Activated T-helper 17 cell treated with anti-CD3 and anti-CD28 coated beads, Interleukin-2, amount 50 U/mL, for 72 hours (primary cell): Measurements from ENCODE around the gene ZNRF3. TPM values are rescaled to one million over a fixed set of nuclear protein-coding genes. Genes with fewer than 3 reads are reported as not detected.

Experiments used
- ATAC-seq: fragments of 150-1000 bp; cut with Tn5 transposase; replicated peaks from 2 replicates; pipeline ENCODE4 v1.10.0; 2021; ENCODE audit warnings: mild to moderate bottlenecking, moderate library complexity
- H3K27ac Mint-ChIP-seq: one replicate; pipeline ENCODE4 v1.8.0; 2022; ENCODE audit warnings: mixed read lengths
- H3K27me3 Mint-ChIP-seq: one replicate; pipeline ENCODE4 v1.8.0; 2022; ENCODE audit warnings: mixed read lengths
- H3K36me3 Mint-ChIP-seq: one replicate; pipeline ENCODE4 v1.8.0; 2022; ENCODE audit warnings: low read depth, mild to moderate bottlenecking, mixed read lengths
- H3K4me1 Mint-ChIP-seq: one replicate; pipeline ENCODE4 v1.8.0; 2022; ENCODE audit warnings: mixed read lengths
- H3K4me3 Mint-ChIP-seq: one replicate; pipeline ENCODE4 v1.8.0; 2022; ENCODE audit warnings: mild to moderate bottlenecking, mixed read lengths
- H3K9me3 Mint-ChIP-seq: one replicate; pipeline ENCODE4 v1.8.0; 2022; ENCODE audit warnings: mixed read lengths
- total RNA-seq, 2 donors: library from RNA; stranded (reverse); gene quantifications; one replicate each; pipeline ENCODE4 v1.2.3, GENCODE V29; 2022

ZNRF3 gene
- total RNA-seq, 2 donors from 2014 or later = 0.26 to 0.43 TPM

DNA sequence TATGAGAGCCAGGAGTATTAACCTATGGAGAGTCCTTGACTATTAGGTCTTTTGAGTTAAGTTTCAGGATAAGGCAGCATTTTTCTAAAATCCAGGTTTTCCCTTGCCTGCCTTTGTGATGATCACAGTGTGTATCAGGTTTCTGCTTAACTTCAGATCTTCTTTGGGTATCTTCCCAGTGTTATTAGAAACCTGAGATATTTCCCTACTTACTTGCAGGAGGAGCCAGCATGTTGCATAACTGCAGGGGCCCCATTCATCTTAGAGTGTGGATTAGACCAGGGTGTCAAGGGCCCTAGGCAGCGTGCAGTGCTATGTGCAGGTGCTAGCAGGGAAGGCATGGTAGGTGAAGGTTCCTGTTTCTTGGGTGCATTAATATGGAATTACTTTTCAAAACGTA, 69.5 kb downstream of the ZNRF3 start:
- no peak overlapping the region for H3K4me3 Mint-ChIP-seq
- peaks cover 11% of the 10 kb centered on the region for H3K4me1 Mint-ChIP-seq
- H3K27ac Mint-ChIP-seq = no peak overlapping the region
- H3K9me3 Mint-ChIP-seq = no peaks in the 10 kb centered on the region
- H3K36me3 Mint-ChIP-seq = peaks cover 6% of the 10 kb centered on the region
- ATAC-seq = no peak
- H3K27me3 Mint-ChIP-seq = peaks cover 56% of the 10 kb centered on the region

DNA sequence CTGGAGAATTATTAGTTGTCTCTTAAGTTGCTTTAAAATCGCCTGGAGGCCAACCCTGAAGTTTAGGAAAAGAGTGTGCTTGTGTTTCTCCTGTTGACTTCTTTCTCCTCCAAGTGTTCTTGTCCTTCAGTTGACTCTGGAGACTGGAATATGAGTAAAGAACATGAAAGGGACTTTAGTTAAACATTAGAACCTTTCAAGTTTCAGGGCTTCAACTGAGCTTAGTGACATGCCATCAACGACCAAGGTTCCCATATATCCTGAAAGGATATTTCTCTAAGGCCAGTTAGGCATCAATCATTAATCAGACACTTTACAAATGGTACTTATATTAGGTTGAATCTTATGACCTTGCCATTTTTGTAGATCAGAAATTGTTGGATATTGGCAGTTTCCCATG, 70.0 kb downstream of the ZNRF3 start:
- no peak for ATAC-seq
- no peaks in the 10 kb centered on the region for H3K9me3 Mint-ChIP-seq
- peaks cover 61% of the 10 kb centered on the region for H3K27me3 Mint-ChIP-seq
- no peak overlapping the region for H3K4me3 Mint-ChIP-seq
- peaks cover 11% of the 10 kb centered on the region for H3K4me1 Mint-ChIP-seq
- H3K27ac Mint-ChIP-seq = no peak overlapping the region
- H3K36me3 Mint-ChIP-seq = peaks cover 6% of the 10 kb centered on the region

DNA sequence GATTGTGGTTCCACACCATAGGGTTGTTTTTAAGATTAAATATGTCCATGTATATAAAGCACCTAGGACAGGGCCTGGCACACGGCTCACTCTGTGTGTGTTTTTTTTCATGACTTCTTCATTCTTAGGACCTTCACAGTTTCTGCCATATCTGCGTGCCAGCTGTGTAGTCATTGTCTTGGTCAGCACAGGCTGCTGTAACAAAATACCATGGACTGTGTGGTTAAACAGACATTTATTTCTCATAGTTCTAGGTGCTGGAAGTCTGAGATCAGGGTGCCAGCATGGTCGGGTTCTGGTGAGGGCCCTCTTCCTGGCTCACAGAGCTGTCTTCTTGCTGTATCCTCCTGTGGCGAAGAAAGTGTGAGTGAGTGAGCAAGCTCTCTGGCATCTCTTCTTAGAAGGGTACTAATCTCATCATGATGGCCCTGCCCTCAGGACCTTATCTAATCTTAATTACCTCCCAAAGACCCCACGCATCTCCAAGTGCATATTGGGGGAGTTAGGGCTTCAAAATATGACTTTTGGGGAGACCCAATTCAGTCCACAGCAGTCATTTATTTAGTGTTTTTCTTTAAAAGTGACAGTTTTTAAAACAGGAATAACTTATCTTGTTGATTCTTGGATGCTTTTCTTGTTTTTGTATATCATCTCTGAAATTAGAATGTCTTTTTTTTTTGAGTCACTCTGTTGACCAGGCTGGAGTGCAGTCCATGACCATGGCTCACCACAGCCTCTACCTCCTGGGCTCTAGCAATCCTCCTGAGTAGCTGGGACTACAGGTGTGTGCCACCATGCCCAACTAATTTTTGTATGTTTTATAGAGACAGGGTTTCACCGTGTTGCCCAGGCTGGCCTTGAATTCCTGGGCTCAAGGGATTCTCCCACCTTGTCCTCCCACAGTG, 70.9 kb downstream of the ZNRF3 start:
- Mint-ChIP-seq H3K27ac (no peak overlapping the region), H3K27me3 (peaks cover 66% of the 10 kb centered on the region), H3K9me3 (no peaks in the 10 kb centered on the region), H3K36me3 (peaks cover 6% of the 10 kb centered on the region), H3K4me1 (peaks cover 11% of the 10 kb centered on the region), H3K4me3 (no peak overlapping the region)
- no peak for ATAC-seq

DNA sequence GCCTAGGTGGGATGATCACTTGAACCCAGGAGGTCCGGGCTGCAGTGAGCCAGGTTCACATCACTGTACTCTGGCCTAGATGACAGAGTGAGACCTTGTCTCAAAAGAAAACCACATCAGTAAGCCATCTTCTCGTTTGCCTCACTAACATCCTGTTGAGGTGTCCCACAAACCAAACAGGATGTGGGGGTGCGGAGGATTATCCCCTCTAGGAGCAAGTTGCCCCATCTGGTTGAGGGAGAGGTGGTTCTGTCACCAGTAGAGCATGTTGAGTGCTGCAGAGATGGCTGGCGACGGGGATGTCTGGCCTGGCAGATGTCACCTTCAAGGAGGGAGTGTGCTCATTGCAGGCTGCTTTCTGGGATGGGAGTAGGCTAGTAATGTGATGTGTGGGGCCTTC, 72.4 kb downstream of the ZNRF3 start:
- Mint-ChIP-seq H3K27ac (peak overlapping the region; percentile 39), H3K4me3 (peak overlapping the region; percentile 38), H3K36me3 (peaks cover 6% of the 10 kb centered on the region), H3K27me3 (peaks cover 70% of the 10 kb centered on the region), H3K4me1 (peaks cover 11% of the 10 kb centered on the region), H3K9me3 (no peaks in the 10 kb centered on the region)
- ATAC-seq = peak; percentile 95

DNA sequence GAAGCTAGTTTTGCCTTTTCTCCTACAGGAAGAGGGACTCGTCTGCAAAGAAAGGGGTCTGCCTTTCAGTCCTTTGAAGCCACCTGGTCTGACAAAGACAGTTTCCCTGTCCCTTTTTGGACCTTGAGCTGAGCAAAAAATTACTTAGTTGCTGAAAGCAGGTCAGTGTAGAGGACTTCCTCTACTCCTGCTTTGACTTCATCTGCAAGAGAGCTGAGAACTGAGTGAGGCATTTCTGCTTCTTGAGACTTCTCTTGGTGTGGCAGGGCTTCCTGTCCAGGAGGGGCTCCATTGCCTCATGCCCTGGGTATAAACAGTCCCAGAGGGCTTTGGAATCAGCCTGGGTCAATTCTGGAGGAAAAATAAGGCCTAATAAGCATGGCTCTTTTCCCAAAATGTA, 73.1 kb downstream of the ZNRF3 start:
- no peaks in the 10 kb centered on the region for H3K9me3 Mint-ChIP-seq
- peaks cover 6% of the 10 kb centered on the region for H3K36me3 Mint-ChIP-seq
- H3K27me3 Mint-ChIP-seq = peaks cover 70% of the 10 kb centered on the region
- peaks cover 11% of the 10 kb centered on the region for H3K4me1 Mint-ChIP-seq
- ATAC-seq = no peak
- no peak overlapping the region for H3K27ac Mint-ChIP-seq
- H3K4me3 Mint-ChIP-seq = no peak overlapping the region

DNA sequence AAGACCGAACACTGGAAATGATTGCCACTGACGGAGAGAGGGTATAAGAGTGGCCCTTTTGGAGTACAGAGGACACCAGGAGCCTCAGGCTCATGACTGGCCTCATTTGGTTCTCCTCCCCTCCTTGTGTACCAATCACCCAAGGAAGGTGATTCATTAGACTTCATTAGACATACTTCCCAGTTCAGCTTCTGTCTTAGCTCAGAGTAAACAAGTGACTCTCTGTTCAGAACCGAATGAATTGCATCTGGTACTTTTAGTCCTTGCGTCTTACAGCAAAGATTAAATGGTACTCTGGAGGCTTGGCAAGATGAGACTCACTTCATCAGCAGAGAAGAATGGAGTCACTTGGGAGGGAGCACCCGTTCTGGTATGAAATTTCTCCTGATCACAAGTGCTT, 75.2 kb downstream of the ZNRF3 start:
- Mint-ChIP-seq H3K36me3 (peaks cover 6% of the 10 kb centered on the region), H3K4me3 (no peak overlapping the region), H3K27me3 (peaks cover 61% of the 10 kb centered on the region), H3K9me3 (no peaks in the 10 kb centered on the region), H3K4me1 (peaks cover 11% of the 10 kb centered on the region), H3K27ac (no peak overlapping the region)
- ATAC-seq = no peak

DNA sequence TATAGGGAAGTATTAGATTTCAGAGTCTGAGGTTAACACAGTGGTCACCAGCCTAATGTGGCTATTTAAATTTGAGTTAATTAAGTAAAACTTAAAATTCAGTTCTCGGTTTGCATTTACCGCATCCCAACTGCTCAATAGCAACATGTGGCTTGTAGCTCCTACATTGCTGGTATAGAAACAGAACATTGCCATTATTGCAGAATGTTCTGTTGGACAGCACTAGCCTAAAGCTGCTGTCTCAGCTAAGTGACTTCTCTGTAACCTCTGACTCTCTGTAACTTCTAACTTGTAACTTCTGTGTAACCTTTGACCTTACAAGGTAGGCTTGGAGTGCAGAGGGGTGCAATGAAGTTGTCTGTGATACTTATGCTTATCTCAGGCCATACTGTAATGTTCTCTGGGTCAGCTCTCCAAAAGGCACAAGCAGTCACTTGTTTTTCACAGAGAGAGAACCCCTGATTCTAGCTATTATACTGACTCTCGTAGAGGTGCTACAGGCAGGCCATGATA, 78.7 kb downstream of the ZNRF3 start:
- H3K27me3 Mint-ChIP-seq = peaks cover 62% of the 10 kb centered on the region
- no peak overlapping the region for H3K27ac Mint-ChIP-seq
- H3K36me3 Mint-ChIP-seq = no peaks in the 10 kb centered on the region
- no peak overlapping the region for H3K4me3 Mint-ChIP-seq
- ATAC-seq = no peak
- H3K9me3 Mint-ChIP-seq = no peaks in the 10 kb centered on the region
- H3K4me1 Mint-ChIP-seq = no peaks in the 10 kb centered on the region

DNA sequence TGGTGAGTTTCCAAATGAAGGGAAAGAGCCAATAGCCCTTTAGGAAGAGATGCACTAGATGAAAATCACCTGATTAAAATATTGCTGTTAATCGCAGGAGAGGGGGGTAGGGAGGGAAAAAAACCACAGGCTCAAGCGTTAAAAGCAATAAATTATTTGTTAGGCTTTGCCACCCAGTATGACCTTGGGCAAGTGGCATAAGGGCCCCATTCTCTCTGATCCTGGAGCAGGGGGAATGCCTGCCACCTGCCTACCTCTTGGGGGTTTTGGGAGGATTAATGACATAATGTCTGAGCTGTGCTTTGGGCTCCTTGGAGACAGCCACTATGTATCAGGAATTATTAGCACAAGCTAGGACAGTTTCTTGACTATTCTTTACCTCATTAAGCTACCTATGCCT, 80.0 kb downstream of the ZNRF3 start:
- Mint-ChIP-seq H3K27ac (no peak overlapping the region), H3K36me3 (no peaks in the 10 kb centered on the region), H3K27me3 (peaks cover 52% of the 10 kb centered on the region), H3K4me3 (no peak overlapping the region), H3K4me1 (no peaks in the 10 kb centered on the region), H3K9me3 (no peaks in the 10 kb centered on the region)
- no peak for ATAC-seq

DNA sequence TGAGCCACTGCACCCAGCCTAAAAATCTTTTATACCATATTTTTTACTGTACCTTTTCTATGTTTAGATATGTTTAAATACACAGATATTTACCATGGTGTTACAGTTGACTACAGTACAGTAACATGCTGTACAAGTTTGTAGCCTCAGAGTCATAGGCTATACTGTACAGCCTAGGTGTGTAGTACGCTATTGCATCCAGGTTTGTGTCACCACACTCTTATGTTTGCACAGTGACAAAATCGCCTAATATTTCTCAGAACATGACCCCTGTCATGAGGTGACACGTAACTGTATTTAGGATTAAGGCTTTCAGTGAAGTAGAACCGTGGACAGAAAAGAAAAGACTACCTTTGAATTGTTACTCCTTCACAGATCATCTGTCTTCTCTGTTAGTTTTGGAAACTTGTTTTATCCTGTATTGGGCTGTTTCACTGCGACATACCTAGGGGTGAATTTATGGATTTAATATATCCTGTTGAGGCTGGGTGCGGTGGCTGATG, 83.8 kb downstream of the ZNRF3 start:
- ATAC-seq = no peak
- no peak overlapping the region for H3K27ac Mint-ChIP-seq
- no peaks in the 10 kb centered on the region for H3K4me1 Mint-ChIP-seq
- H3K9me3 Mint-ChIP-seq = no peaks in the 10 kb centered on the region
- H3K36me3 Mint-ChIP-seq = no peaks in the 10 kb centered on the region
- H3K4me3 Mint-ChIP-seq = no peak overlapping the region
- H3K27me3 Mint-ChIP-seq = peaks cover 35% of the 10 kb centered on the region

DNA sequence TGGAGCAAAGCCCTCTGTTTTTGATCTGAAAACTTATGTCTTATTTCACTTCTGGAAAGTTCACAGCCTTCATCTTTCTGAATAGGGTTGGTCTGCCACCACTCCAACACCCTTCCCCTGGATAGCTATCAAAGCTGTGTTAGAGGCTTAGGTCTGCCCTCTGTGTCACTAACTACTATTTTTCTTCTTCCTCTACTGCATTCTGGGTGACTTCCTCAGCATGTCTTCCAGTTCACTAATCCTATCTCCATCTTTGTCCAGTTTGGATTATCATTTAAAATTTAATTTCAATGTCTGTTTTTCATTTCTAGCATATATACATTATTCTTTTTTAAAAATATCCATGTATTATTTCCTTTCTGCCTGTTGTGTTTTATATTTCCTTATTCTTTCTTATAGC, 84.6 kb downstream of the ZNRF3 start:
- H3K27ac Mint-ChIP-seq = no peak overlapping the region
- H3K27me3 Mint-ChIP-seq = peaks cover 27% of the 10 kb centered on the region
- H3K36me3 Mint-ChIP-seq = no peaks in the 10 kb centered on the region
- H3K4me1 Mint-ChIP-seq = no peaks in the 10 kb centered on the region
- H3K9me3 Mint-ChIP-seq = no peaks in the 10 kb centered on the region
- H3K4me3 Mint-ChIP-seq = no peak overlapping the region
- no peak for ATAC-seq

DNA sequence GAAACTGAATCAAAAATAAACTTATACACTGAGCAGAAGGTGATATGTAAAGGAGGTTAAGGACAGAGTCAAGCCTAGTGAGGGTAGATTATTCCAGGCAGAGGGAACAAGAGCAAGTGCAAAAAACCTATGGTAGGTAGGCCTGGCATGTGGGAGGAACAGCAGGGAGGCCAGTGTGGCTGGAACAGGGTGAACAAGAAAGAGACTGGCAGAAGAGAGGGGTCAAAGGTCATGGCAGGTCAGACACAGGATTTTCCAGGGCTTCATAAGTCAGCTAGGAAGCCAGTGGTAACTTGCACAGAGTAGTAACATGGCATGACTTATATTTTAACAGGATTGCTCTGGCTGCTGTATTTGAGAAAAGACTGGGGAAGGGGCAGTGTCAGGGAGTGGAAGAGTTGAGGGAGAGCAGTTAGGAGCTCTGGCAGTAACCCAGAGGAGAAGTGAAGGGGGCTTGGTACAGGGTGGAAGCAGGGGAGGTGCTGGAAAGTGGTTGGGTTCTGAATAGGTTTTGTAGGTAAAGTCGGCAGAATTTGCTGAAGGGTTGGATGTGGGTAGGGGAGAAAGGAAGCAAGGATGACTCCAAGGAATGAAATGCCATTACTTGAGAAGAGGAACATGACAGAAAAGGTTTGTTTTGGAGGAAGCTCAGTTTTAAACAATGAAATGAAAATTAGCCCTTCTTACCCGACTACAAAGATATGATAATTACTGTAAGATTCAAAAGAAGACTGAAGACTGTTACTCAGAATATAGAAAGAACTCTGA, 86.2 kb downstream of the ZNRF3 start:
- H3K4me1 Mint-ChIP-seq = no peaks in the 10 kb centered on the region
- H3K4me3 Mint-ChIP-seq = no peak overlapping the region
- H3K27me3 Mint-ChIP-seq = peaks cover 19% of the 10 kb centered on the region
- no peak overlapping the region for H3K27ac Mint-ChIP-seq
- no peak for ATAC-seq
- no peaks in the 10 kb centered on the region for H3K36me3 Mint-ChIP-seq
- H3K9me3 Mint-ChIP-seq = no peaks in the 10 kb centered on the region

DNA sequence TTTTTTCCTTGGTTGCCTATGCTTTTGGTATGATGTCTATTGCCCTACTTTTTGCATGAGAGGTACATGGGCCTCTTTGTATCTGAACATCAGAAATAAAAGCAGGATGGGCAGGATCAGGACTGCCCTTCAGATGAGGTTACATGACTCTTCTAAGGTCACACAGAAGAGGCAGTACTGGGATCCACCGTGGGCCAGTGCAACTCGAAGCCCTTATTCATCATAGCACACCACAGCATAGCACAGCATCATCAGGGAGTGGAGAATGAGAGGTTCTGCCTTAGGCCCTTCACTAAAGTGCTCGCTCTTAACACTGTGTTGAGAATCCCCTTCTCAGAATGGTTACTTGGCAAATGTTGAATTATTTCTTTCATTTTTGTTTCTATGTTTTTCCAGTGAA, 90.0 kb downstream of the ZNRF3 start:
- Mint-ChIP-seq H3K36me3 (no peaks in the 10 kb centered on the region), H3K27ac (no peak overlapping the region), H3K4me1 (no peaks in the 10 kb centered on the region), H3K4me3 (no peak overlapping the region), H3K27me3 (peaks cover 23% of the 10 kb centered on the region), H3K9me3 (no peaks in the 10 kb centered on the region)
- no peak for ATAC-seq

DNA sequence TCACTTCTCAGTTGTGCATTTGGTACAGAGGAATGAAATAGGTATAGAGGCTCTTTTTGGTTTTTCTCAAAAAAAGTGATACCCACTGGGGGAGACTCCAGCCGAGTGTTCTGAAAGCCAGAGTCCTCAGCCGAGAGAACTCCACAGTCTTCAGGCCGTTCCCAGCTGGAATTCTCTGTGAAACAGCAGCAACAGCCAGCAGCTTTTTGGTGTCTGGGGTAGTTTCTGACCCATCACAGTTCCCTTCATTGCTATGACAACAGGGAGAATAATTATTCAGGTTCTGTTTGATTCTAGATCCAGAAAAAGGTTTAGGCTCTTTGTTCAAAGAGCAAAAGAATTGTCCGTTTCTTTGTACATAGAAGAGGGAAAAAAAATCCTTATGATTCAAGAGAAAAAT, 93.7 kb downstream of the ZNRF3 start:
- H3K4me1 Mint-ChIP-seq = no peaks in the 10 kb centered on the region
- H3K27me3 Mint-ChIP-seq = peaks cover 27% of the 10 kb centered on the region

DNA sequence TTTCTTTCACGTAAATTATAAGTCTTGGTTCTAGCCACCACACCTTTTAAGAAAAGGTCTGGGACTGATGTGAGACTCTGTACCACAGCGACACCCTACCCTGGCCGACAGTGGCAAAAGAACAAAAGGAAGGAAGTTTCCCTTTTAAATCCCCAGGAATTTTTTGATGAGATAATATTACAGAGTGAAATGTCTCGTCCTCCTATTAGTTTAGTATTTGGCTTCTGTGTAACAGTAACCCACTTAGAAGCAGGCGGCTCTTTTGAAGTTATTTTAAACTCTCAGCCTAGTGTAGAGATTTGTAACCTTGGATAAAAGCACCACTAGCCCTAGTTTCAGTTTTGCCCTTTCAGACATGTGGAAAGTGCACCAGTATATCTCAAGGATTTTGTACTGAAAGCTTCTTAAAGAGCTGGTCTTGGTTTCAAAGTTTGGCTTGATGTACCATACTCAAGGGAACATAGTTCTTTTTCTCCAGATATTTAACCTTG, 94.2 kb downstream of the ZNRF3 start:
- ATAC-seq = no peak
- no peaks in the 10 kb centered on the region for H3K9me3 Mint-ChIP-seq

More for the DNA sequence above, 93.7 kb downstream of the ZNRF3 start:
- no peak overlapping the region for H3K27ac Mint-ChIP-seq
- no peak overlapping the region for H3K4me3 Mint-ChIP-seq
- no peaks in the 10 kb centered on the region for H3K36me3 Mint-ChIP-seq
- H3K9me3 Mint-ChIP-seq = no peaks in the 10 kb centered on the region
- no peak for ATAC-seq

More for the DNA sequence above, 94.2 kb downstream of the ZNRF3 start:
- Mint-ChIP-seq H3K36me3 (no peaks in the 10 kb centered on the region), H3K4me1 (no peaks in the 10 kb centered on the region), H3K27me3 (peaks cover 27% of the 10 kb centered on the region), H3K27ac (no peak overlapping the region), H3K4me3 (no peak overlapping the region)
